SK-N-SH (cell line): ENCODE data around the gene OVCH2. TPM values are rescaled to one million over a fixed set of nuclear protein-coding genes. Genes with fewer than 3 reads are reported as not detected.

Experiments used
- CTCF ChIA-PET: fragments of 300-600, 350-600 bp; formaldehyde crosslinking; extraction: SDS; loops from one replicate; lab custom pipeline; 2021; lab: Yijun Ruan, JAX
- POLR2A ChIA-PET: fragments of 350-600 bp; sonication (Branson Sonifier 250); formaldehyde crosslinking; extraction: SDS; loops from one replicate; lab custom pipeline; 2020; ENCODE audit warnings: antibody characterized with exemption, inconsistent platforms; lab: Yijun Ruan, JAX
- DNase-seq: peaks from one replicate; pipeline ENCODE4 v3.0.0; 2012
- H2AFZ ChIP-seq: fragments of 200-600 bp; sonication (generic); 2 replicates; pipeline ENCODE4 v1.8.1; 2016; ENCODE audit warnings: antibody characterized with exemption, mild to moderate bottlenecking, low read depth
- H3F3A ChIP-seq: fragments of 200-600 bp; sonication (generic); replicated peaks from 2 replicates; pipeline ENCODE3; 2016; ENCODE audit warnings: antibody characterized with exemption, mild to moderate bottlenecking; ENCODE audit not compliant: insufficient read depth
- H3K27ac ChIP-seq, 2 experiments: fragments of 200-500 bp in 1 of 2; fragments of 200-600 bp in 1 of 2; sonication (Bioruptor generic) in 1 of 2; sonication (generic), shearing (Covaris generic) in 1 of 2; 2 replicates each; pipeline versions ENCODE4 v1.5.1 to v1.6.1; 2014 to 2016; ENCODE audit warnings: low read depth in 2 of 2, inconsistent platforms in 1 of 2, low read length in 1 of 2, mild to moderate bottlenecking in 1 of 2, mixed read lengths in 1 of 2
- H3K27me3 ChIP-seq: fragments of 200-600 bp; sonication (generic), shearing (Covaris generic); 2 replicates; pipeline ENCODE4 v1.6.1; 2016; ENCODE audit warnings: mixed run types; ENCODE audit not compliant: insufficient read depth
- H3K36me3 ChIP-seq, 2 experiments: fragments of 200-500 bp in 1 of 2; fragments of 200-600 bp in 1 of 2; sonication (Bioruptor generic) in 1 of 2; sonication (generic) in 1 of 2; replicated peaks in 1 of 2; 2 replicates each; pipeline versions ENCODE3 to v1.5.1; 2014 to 2016; ENCODE audit warnings: low read length in 1 of 2, mild to moderate bottlenecking in 1 of 2; ENCODE audit not compliant: insufficient read depth in 2 of 2, control insufficient read depth in 1 of 2
- H3K4me1 ChIP-seq, 2 experiments: fragments of 200-500 bp in 1 of 2; fragments of 200-600 bp in 1 of 2; sonication (Bioruptor generic) in 1 of 2; sonication (generic), shearing (Covaris generic) in 1 of 2; 2 replicates each; pipeline versions ENCODE4 v1.5.1 to v1.6.1; 2014 to 2016; ENCODE audit warnings: low read depth in 1 of 2, low read length in 1 of 2, mixed run types in 1 of 2; ENCODE audit not compliant: insufficient read depth in 2 of 2, control insufficient read depth in 1 of 2
- H3K4me2 ChIP-seq: fragments of 200-600 bp; sonication (generic), shearing (Covaris generic); 2 replicates; pipeline ENCODE4 v1.6.1; 2017; ENCODE audit warnings: mixed run types
- H3K4me3 ChIP-seq, 2 experiments: fragments of 200-500 bp in 1 of 2; fragments of 200-600 bp in 1 of 2; sonication (Bioruptor generic) in 1 of 2; sonication (generic), shearing (Covaris generic) in 1 of 2; 2 replicates each; pipeline versions ENCODE4 v1.5.1 to v1.8.1; 2014 to 2016; ENCODE audit warnings: low read depth in 2 of 2, inconsistent platforms in 1 of 2, low read length in 1 of 2, mild to moderate bottlenecking in 1 of 2, mixed read lengths in 1 of 2, moderate library complexity in 1 of 2
- H3K79me2 ChIP-seq: fragments of 200-600 bp; sonication (generic); 2 replicates; pipeline ENCODE4 v1.8.1; 2017; ENCODE audit warnings: mild to moderate bottlenecking; ENCODE audit not compliant: insufficient read depth
- H3K9ac ChIP-seq: fragments of 200-600 bp; sonication (generic); 2 replicates; pipeline ENCODE4 v1.6.1; 2017; ENCODE audit warnings: mixed run types
- H3K9me2 ChIP-seq: fragments of 200-600 bp; sonication (generic); 2 replicates; pipeline ENCODE4 v1.6.1; 2017; ENCODE audit warnings: mixed run types
- H3K9me3 ChIP-seq: fragments of 200-600 bp; sonication (generic); 2 replicates; pipeline ENCODE4 v1.6.1; 2017; ENCODE audit warnings: mixed run types, mild to moderate bottlenecking, moderate library complexity
- H4K20me1 ChIP-seq: fragments of 200-600 bp; sonication (generic); 2 replicates; pipeline ENCODE4 v1.6.1; 2017; ENCODE audit warnings: mild to moderate bottlenecking, mixed run types; ENCODE audit not compliant: insufficient read depth
- CHD2 ChIP-seq: fragments of 150-350 bp; IDR thresholded peaks from 2 replicates; pipeline ENCODE4 v1.6.1; 2018; ENCODE audit warnings: low read length; ENCODE audit not compliant: partially characterized antibody
- ELF1 ChIP-seq: IDR thresholded peaks from 2 replicates; pipeline ENCODE4 v1.4.0; 2012
- EP300 ChIP-seq, 2 experiments: IDR thresholded peaks; 2 replicates each; pipeline versions ENCODE4 v1.4.0 to v1.6.1; 2012; ENCODE audit warnings: borderline replicate concordance in 1 of 2, low read depth in 1 of 2, low read length in 1 of 2
- FOSL2 ChIP-seq: IDR thresholded peaks from 2 replicates; pipeline ENCODE4 v1.4.0; 2012; ENCODE audit warnings: low read depth, mild to moderate bottlenecking, moderate library complexity, borderline replicate concordance
- FOXJ3 ChIP-seq: sonication (generic); formaldehyde crosslinking; IDR thresholded peaks from 2 replicates; pipeline ENCODE4 v1.5.1; 2020; ENCODE audit warnings: mild to moderate bottlenecking, missing genetic modification reagents
- FOXM1 ChIP-seq: IDR thresholded peaks from 2 replicates; pipeline ENCODE4 v1.4.0; 2012; ENCODE audit warnings: low read depth, mild to moderate bottlenecking
- GABPA ChIP-seq: IDR thresholded peaks from 2 replicates; pipeline ENCODE4 v1.4.0; 2012; ENCODE audit warnings: low read depth, mild to moderate bottlenecking
- MXI1 ChIP-seq: IDR thresholded peaks from 2 replicates; pipeline ENCODE4 v1.6.1; 2012; ENCODE audit warnings: mild to moderate bottlenecking, low read depth, low read length, improper control_type of control experiment
- PBX3 ChIP-seq: IDR thresholded peaks from 2 replicates; pipeline ENCODE4; 2012
- SIN3A ChIP-seq: IDR thresholded peaks from 2 replicates; pipeline ENCODE4 v1.6.1; 2012; ENCODE audit warnings: low read depth, mild to moderate bottlenecking, low read length, moderate library complexity, borderline replicate concordance
- WGBS: methylation state at CpG from one replicate; pipeline ENCODE4 v1.1.6; 2017; ENCODE audit warnings: low lambda C conversion rate; 5-methylcytosine and 5-hydroxymethylcytosine counted together
- polyA plus RNA-seq, 3 experiments: library from polyadenylated mRNA; depleted of rRNA; stranded (reverse); fragments of >200 nt; gene quantifications; 2 replicates each; pipeline ENCODE4 v1.2.3, GENCODE V29; 2012

OVCH2 gene
- polyA plus RNA-seq, 1 of the 3 experiments (the other 2 are of a cell fraction) = not detected

GRCh38 chr11:7639643-7640025, 66.6 kb downstream of the OVCH2 start:
- H3K27ac ChIP-seq = no peak overlapping the region
- no peak overlapping the region for H3K4me2 ChIP-seq
- H3K36me3 ChIP-seq = no peaks in the 10 kb centered on the region
- WGBS = 79% methylated on average over 5 of the region's 5 CpGs
- no peak for DNase-seq
- no peak for TF ChIP-seq MXI1
- TF ChIP-seq ELF1 = no peak
- TF ChIP-seq GABPA = no peak
- no peak for TF ChIP-seq PBX3
- TF ChIP-seq FOXM1 = no peak
- no peak for TF ChIP-seq FOXJ3 (CRISPR knock-in tag)
- no peak for TF ChIP-seq SIN3A
- TF ChIP-seq FOSL2 = no peak
- TF ChIP-seq EP300 (IDR thresholded peaks at IDR 0.05; ENCODE audit: borderline replicate concordance in 1 of 2, low read depth in 1 of 2, low read length in 1 of 2) = no peak
- no peak for TF ChIP-seq CHD2
- TF ChIP-seq, all 33 proteins: peak for 0
- Histone ChIP-seq H3F3A (peaks cover 8% of the 10 kb centered on the region), H3K9me3 (no peaks in the 10 kb centered on the region), H3K79me2 (no peaks in the 10 kb centered on the region), H3K27me3 (no peaks in the 10 kb centered on the region), H3K4me1 (peaks cover 0 to 4% of the 10 kb centered on the region in 2 experiments; a peak in 1 of 4 replicates), H4K20me1 (no peaks in the 10 kb centered on the region), H3K4me3 (no peak overlapping the region), H3K9me2 (no peaks in the 10 kb centered on the region), H2AFZ (no peak overlapping the region), H3K9ac (no peak overlapping the region)
- ChIA-PET POLR2A (no interaction called here), CTCF (interaction anchor here (1.1 to 3.5 kb wide), 6 partner anchors 10 to 68 kb away, joined by 3 to 18 read pairs (median 4); no protein-coding TSS in a partner anchor)

Other genes with a start within 250 kb of the OVCH2 start
- gene OLFML1, start 221.0 kb downstream of the OVCH2 start, polyA plus RNA-seq (2012; rRNA removed) = not detected in 2 replicates
- gene PPFIBP2, start 192.5 kb downstream of the OVCH2 start, polyA plus RNA-seq (2012; rRNA removed) = 0.67 and 1.1 TPM in 2 replicates
- gene CYB5R2, start 33.0 kb downstream of the OVCH2 start, polyA plus RNA-seq (2012; rRNA removed) = 0.20 and 0.23 TPM in 2 replicates
- gene OR5P2, start 90.5 kb upstream of the OVCH2 start, polyA plus RNA-seq (2012; rRNA removed) = not detected in 2 replicates
- gene OR5P3, start 124.4 kb upstream of the OVCH2 start, polyA plus RNA-seq (2012; rRNA removed) = not detected in 2 replicates
- gene OR10A6, start 224.8 kb upstream of the OVCH2 start, polyA plus RNA-seq (2012; rRNA removed) = 0.02 TPM in 1 of 2 replicates, not detected in the other
- gene OR10A3, start 235.2 kb upstream of the OVCH2 start, polyA plus RNA-seq (2012; rRNA removed) = not detected in 2 replicates